T-helper 17 cell (primary cell): ENCODE data around the gene TUBGCP6. TPM values are rescaled to one million over a fixed set of nuclear protein-coding genes. Genes with fewer than 3 reads are reported as not detected.

ENCODE experiments used
- ATAC-seq: fragments of 150-1000 bp; cut with Tn5 transposase; 2 replicates; pipeline ENCODE4 v1.10.0; 2021; ENCODE audit warnings: mild to moderate bottlenecking, moderate library complexity
- DNase-seq, 3 donors: peaks; one replicate each; pipeline versions ENCODE4 v3.0.0 to v3.0.0-alpha.2; 2020 to 2021
- H3K9me3 ChIP-seq: one replicate; pipeline ENCODE4 v1.7.0; 2013; ENCODE audit warnings: low read length, mild to moderate bottlenecking; ENCODE audit not compliant: control insufficient read depth, poor library complexity, severe bottlenecking
- H3K27ac Mint-ChIP-seq: one replicate; pipeline ENCODE4 v1.8.0; 2022; ENCODE audit warnings: mild to moderate bottlenecking, moderate library complexity, mixed read lengths
- H3K27me3 Mint-ChIP-seq: one replicate; pipeline ENCODE4 v1.8.0; 2022; ENCODE audit warnings: mixed read lengths
- H3K36me3 Mint-ChIP-seq: one replicate; pipeline ENCODE4 v1.8.0; 2022; ENCODE audit warnings: low read depth, mixed read lengths
- H3K4me1 Mint-ChIP-seq: one replicate; pipeline ENCODE4 v1.8.0; 2022; ENCODE audit warnings: mild to moderate bottlenecking, mixed read lengths
- H3K4me3 Mint-ChIP-seq: one replicate; pipeline ENCODE4 v1.8.0; 2022; ENCODE audit warnings: mild to moderate bottlenecking, moderate library complexity, mixed read lengths
- total RNA-seq, 4 donors: library from RNA in 2 of 4; stranded (reverse) in 2 of 4; gene quantifications; one replicate each; pipeline ENCODE4 v1.2.3 and lab custom pipeline; 2022 to 2026

Gene TUBGCP6
- total RNA-seq, result 100 to 1,000 TPM; 110 to 122 TPM
- 260 to 342 reads per million in 2 donors for total RNA-seq (lab: John Stamatoyannopoulos, UW)

GRCh38 chr22:50244420-50245213, at the start of gene TUBGCP6:
Gene TUBGCP6, minus strand, starts transcription at chr22:50245023. Its CDS starts 564 bp downstream, at chr22:50244459.
- ATAC-seq, result peak; percentile 76
- Mint-ChIP-seq H3K4me1 (peaks cover 29% of the 10 kb centered on the region), H3K4me3 (peak within 1 kb of the TSS; percentile 94), H3K27me3 (no peaks in the 10 kb centered on the region), H3K36me3 (peaks cover 2% of the 10 kb centered on the region), H3K27ac (peak within 1 kb of the TSS; percentile 92)
- DNase-seq, result peak; percentile 81 to 87 (median 86)
- no peaks in the 10 kb centered on the region for H3K9me3 ChIP-seq

- no peak for DNase-seq
- H3K36me3 Mint-ChIP-seq, result peaks cover 2% of the 10 kb centered on the region
- no peak for ATAC-seq
- H3K27ac Mint-ChIP-seq, result no peak overlapping the region
- no peak overlapping the region for H3K4me3 Mint-ChIP-seq
- H3K27me3 Mint-ChIP-seq, result peaks cover 40% of the 10 kb centered on the region
- peaks cover 4% of the 10 kb centered on the region for H3K4me1 Mint-ChIP-seq
- H3K9me3 ChIP-seq, result no peaks in the 10 kb centered on the region
Observed at GRCh38 chr22:50294319-50294656, 49.5 kb upstream of the TUBGCP6 start.

GRCh38 chr22:50293441-50294318, 48.9 kb upstream of the TUBGCP6 start:
- H3K4me1 Mint-ChIP-seq, result peaks cover 4% of the 10 kb centered on the region
- ATAC-seq, result no peak
- no peak for DNase-seq
- peaks cover 2% of the 10 kb centered on the region for H3K36me3 Mint-ChIP-seq
- no peaks in the 10 kb centered on the region for H3K9me3 ChIP-seq
- no peak overlapping the region for H3K4me3 Mint-ChIP-seq
- peaks cover 39% of the 10 kb centered on the region for H3K27me3 Mint-ChIP-seq
- no peak overlapping the region for H3K27ac Mint-ChIP-seq

GRCh38 chr22:50292643-50293440, 48.0 kb upstream of the TUBGCP6 start:
- H3K27me3 Mint-ChIP-seq, result peaks cover 31% of the 10 kb centered on the region
- no peak for DNase-seq
- H3K4me1 Mint-ChIP-seq, result peaks cover 4% of the 10 kb centered on the region
- peak overlapping the region; percentile 56 for H3K4me3 Mint-ChIP-seq
- no peaks in the 10 kb centered on the region for H3K9me3 ChIP-seq
- peak; percentile 56 for ATAC-seq
- H3K36me3 Mint-ChIP-seq, result peaks cover 2% of the 10 kb centered on the region
- no peak overlapping the region for H3K27ac Mint-ChIP-seq

- Mint-ChIP-seq H3K4me3 (no peak overlapping the region), H3K27me3 (peaks cover 21% of the 10 kb centered on the region), H3K27ac (no peak overlapping the region), H3K4me1 (peaks cover 4% of the 10 kb centered on the region), H3K36me3 (peaks cover 2% of the 10 kb centered on the region)
- DNase-seq, result no peak
- ATAC-seq, result no peak
- no peaks in the 10 kb centered on the region for H3K9me3 ChIP-seq
Observed at GRCh38 chr22:50289942-50290630, 45.3 kb upstream of the TUBGCP6 start.

GRCh38 chr22:50289151-50289941, 44.5 kb upstream of the TUBGCP6 start:
- ATAC-seq, result no peak
- Mint-ChIP-seq H3K36me3 (peaks cover 2% of the 10 kb centered on the region), H3K27ac (no peak overlapping the region), H3K4me1 (peaks cover 6% of the 10 kb centered on the region), H3K27me3 (peaks cover 21% of the 10 kb centered on the region), H3K4me3 (no peak overlapping the region)
- no peaks in the 10 kb centered on the region for H3K9me3 ChIP-seq
- DNase-seq, result no peak

- H3K27ac Mint-ChIP-seq, result no peak overlapping the region
- H3K36me3 Mint-ChIP-seq, result peaks cover 2% of the 10 kb centered on the region
- no peak overlapping the region for H3K4me3 Mint-ChIP-seq
- H3K27me3 Mint-ChIP-seq, result peaks cover 17% of the 10 kb centered on the region
- H3K9me3 ChIP-seq, result no peaks in the 10 kb centered on the region
- DNase-seq (no peak), ATAC-seq (no peak)
- H3K4me1 Mint-ChIP-seq, result peaks cover 5% of the 10 kb centered on the region
Observed at GRCh38 chr22:50287731-50288130, 42.9 kb upstream of the TUBGCP6 start.

GRCh38 chr22:50286701-50287318, 42.0 kb upstream of the TUBGCP6 start:
- ATAC-seq (no peak), DNase-seq (no peak)
- peaks cover 2% of the 10 kb centered on the region for H3K4me1 Mint-ChIP-seq
- H3K9me3 ChIP-seq, result no peaks in the 10 kb centered on the region
- no peak overlapping the region for H3K4me3 Mint-ChIP-seq
- no peaks in the 10 kb centered on the region for H3K36me3 Mint-ChIP-seq
- H3K27me3 Mint-ChIP-seq, result peaks cover 8% of the 10 kb centered on the region
- H3K27ac Mint-ChIP-seq, result no peak overlapping the region

- Mint-ChIP-seq H3K36me3 (no peaks in the 10 kb centered on the region), H3K4me3 (no peak overlapping the region), H3K4me1 (peaks cover 2% of the 10 kb centered on the region), H3K27me3 (peaks cover 3% of the 10 kb centered on the region), H3K27ac (no peak overlapping the region)
- no peaks in the 10 kb centered on the region for H3K9me3 ChIP-seq
- DNase-seq, result no peak
- no peak for ATAC-seq
Observed at GRCh38 chr22:50286275-50286674, 41.5 kb upstream of the TUBGCP6 start.

GRCh38 chr22:50285568-50286229, 40.9 kb upstream of the TUBGCP6 start:
- H3K4me3 Mint-ChIP-seq, result no peak overlapping the region
- peaks cover 2% of the 10 kb centered on the region for H3K4me1 Mint-ChIP-seq
- no peak for ATAC-seq
- no peaks in the 10 kb centered on the region for H3K36me3 Mint-ChIP-seq
- H3K27me3 Mint-ChIP-seq, result no peaks in the 10 kb centered on the region
- DNase-seq, result no peak
- no peak overlapping the region for H3K27ac Mint-ChIP-seq
- no peaks in the 10 kb centered on the region for H3K9me3 ChIP-seq

- Mint-ChIP-seq H3K4me3 (peak overlapping the region; percentile 41), H3K36me3 (no peaks in the 10 kb centered on the region), H3K27me3 (no peaks in the 10 kb centered on the region), H3K27ac (no peak overlapping the region), H3K4me1 (peaks cover 2% of the 10 kb centered on the region)
- ATAC-seq (no peak), DNase-seq (no peak)
- no peaks in the 10 kb centered on the region for H3K9me3 ChIP-seq
Observed at GRCh38 chr22:50284479-50284878, 39.7 kb upstream of the TUBGCP6 start.
